Raji (cell line): ENCODE results near the gene S100A8.

Experiments used
- POLR2A ChIP-seq: IDR thresholded peaks from 2 replicates; pipeline ENCODE4 v1.6.1; 2011; ENCODE audit warnings: low read depth, low read length, control low read depth; ENCODE audit not compliant: insufficient read depth

Gene S100A8

DNA sequence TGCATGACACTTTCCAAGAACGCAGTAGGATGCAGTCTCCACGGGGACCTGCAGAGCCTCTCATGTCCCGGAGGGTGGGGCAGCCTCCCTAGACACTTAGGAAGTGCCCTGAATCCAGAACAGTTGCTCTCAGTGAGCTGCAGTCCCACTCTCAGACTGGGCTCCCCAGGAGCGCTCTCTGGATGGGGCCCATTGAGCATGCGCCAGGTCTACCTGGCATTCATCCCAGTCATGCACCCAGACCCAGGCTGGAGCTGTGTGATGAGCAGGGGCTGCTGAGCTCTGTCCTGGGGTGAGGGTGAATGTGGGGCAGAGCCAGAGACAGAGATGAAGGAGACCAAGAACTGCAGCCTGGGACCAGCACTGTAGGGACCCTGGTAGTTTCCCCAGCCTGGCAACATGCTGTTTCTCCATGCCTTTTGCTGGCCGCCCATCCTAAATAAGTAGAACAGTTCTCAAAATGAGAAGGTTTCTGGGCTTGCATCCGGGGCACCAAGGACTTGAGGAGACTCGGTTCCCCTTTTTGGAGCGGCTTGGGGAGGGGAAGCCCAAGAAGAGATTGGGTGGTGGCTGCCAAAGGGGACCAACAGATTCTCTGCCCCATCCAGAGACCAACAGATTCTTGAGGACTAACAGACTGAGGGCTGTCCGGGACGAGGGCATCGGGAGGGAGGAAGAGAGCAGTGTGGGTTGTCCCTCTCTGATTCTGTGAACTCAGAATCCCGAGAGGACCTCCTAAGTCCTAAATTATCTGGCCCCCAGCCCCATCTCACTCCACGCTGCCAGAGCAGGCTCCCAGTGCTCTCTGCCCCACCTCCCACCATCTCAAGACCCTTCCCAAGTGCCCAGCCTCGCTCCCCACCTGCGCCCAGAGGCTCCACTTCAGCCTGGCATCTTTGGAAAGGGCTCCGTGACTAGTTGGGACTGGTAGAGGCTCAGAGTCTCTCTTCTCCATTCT lies 41.2 kb downstream of the S100A8 start:
- no peak for TF ChIP-seq POLR2A

DNA sequence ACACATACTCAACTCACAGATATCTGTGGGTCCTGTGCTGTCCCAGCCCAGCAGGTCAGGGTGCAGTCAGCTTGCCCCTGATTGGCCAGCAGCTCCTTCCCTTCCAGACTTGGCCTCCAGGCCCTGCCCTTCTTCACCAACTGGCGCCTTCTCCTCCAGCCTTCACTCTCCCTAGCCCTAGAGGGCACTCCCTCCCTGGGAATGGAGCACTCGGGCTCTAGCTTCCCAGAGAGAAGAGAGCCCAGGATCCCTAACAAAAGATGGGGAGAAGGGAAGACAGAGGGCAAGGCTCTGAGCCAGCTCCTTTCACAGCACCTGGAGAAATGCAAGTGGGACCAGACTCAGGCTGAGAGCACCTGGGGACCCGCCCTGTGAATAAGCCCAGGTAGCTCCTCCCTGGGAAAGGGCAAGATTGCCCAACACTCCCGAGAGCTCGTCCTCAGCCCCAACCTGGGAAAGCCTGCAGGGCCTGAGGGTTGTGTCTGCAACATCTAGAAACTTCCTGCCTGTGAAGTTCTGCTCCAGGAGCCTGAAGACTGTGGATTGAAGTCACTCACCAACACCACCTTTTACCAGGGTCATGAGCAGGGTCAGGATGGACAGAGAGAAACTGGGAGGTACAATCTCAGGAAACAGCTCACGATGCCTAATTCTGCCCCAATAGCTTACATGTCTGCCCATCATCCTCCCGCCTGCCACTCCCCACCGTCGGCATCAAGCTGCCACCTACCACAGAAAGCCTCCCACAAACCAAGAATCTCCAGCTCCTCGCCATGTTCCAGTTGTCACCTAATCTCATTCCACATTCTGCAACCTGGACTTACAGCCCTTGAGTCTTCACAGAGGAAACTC lies 42.1 kb downstream of the S100A8 start, which contains the start of gene PGLYRP4:
TSS of gene PGLYRP4 (minus strand) at position 331 of the 852 bp plus-strand sequence. CDS start 909 bp downstream, outside the sequence.
- no peak for TF ChIP-seq POLR2A

DNA sequence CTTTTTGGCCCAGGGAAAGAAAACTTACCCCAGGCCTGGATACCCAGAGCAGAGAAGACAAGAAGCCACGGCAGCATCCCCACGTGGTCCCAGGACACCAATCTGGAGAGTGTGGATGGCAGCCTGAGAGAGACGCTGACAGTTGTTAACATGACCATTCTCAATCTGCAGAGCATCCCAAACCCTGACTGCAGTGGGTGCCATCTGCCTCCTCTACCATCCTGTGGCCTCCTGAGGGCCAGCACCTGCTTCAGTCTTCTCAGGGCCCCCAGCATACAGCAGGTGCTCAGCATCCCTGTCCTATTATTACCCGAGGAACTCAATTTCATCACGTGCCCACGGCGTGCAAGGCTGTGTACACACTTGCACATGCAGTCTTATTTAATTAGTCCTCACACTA lies 43.0 kb downstream of the S100A8 start:
- TF ChIP-seq POLR2A = no peak

- no peak for TF ChIP-seq POLR2A
Observed at GRCh38 chr1:153346077-153346723, 44.7 kb downstream of the S100A8 start.

GRCh38 chr1:153345187-153346076 lies 45.4 kb downstream of the S100A8 start:
- TF ChIP-seq POLR2A = no peak

DNA sequence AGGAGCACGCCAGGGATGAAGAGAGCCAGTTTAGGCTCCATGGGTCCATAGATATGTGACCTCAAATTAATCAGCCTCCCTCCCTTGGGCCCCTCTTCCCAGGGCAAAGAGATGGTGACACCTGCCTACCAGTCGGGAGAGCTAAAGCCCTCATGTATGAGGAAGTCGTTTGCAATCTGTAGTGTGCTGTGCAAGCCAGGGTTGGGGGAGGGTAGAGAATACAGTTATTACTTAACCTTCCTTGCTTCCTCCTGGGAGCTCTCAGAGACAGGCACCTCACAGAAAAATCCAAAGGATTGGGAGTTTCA lies 46.2 kb downstream of the S100A8 start:
- TF ChIP-seq POLR2A = no peak

GRCh38 chr1:153343811-153344717 lies 46.8 kb downstream of the S100A8 start:
- no peak for TF ChIP-seq POLR2A

GRCh38 chr1:153343040-153343681 lies 47.7 kb downstream of the S100A8 start:
- TF ChIP-seq POLR2A = no peak

DNA sequence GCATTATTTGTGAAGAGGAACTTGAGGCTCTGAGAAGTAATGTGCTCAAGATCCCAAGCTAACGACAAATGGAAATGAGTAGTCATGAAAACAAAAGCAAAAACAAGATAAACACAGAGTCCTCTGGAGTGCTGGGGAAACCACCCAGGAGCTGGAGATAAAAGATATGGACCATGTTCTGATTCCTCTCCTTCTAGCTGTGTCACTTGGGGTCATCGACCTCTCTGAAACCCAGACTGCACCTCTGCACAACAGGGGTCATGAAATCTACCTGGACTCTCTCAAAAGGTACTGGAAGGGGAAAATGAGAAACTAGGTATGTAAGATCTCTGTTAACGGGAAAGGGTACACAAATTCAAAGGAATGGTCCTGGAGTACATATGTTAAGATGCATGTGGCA lies 48.7 kb downstream of the S100A8 start:
- no peak for TF ChIP-seq POLR2A

DNA sequence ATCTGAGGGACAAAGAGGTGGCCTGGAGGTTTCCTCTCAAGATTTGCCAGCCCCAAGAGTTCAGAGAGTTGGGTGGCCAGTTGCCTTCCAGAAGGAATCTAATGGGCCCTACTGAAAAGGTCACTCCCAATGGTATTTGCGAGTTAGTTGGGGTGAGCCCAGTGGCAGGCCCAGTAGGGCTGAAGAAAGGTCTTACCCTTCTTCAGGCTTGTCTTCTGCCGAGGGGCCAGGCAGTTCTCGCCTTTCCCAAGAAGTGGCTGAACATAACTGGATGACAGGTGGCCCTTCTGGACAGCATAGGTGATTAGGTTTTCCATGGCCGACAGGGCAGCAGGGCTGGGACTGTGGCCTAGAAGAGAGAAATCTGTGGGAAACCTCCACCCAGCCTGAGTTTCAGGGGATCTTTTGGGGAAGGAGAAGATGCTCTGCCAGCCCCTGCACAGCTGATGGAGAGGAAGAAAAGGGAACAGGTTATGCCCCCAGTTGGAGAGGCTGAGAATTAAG lies 49.4 kb downstream of the S100A8 start:
- TF ChIP-seq POLR2A = no peak

DNA sequence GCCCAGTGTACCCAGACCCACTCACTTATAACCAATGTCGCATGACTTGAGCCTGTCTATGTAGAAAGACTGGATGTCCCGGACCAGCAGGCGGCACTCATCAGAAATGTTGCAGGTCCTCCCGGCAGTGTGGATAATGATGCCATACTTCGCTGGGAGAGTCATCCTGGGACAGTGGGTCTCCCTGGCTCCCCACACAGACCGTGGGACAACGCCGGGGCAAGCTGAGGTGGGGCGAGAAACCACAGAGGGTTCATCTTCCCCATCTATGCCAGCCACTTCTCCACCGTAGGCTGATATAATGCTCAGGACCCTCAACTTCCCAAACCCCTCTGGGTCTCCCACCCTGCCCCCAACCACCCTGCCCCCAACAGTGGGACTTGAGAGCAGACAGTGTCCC lies 50.5 kb downstream of the S100A8 start:
- TF ChIP-seq POLR2A = no peak
